Measurements from ENCODE around the gene DNASE1L1. TPM values are rescaled to one million over a fixed set of nuclear protein-coding genes. Genes with fewer than 3 reads are reported as not detected.
A peak's percentile ranks its signal among the peaks of the same experiment; 100 is the strongest.

The DNASE1L1 gene
- total and polyA plus RNA-seq, 2 of the 13 experiments (the other 11 are each of a cell fraction or from before 2014, with no cell fraction given): 4.7 to 12.3 TPM

- TF ChIP-seq ARID5B (CRISPR knock-in tag; IDR thresholded peaks at IDR 0.05) (0 out of 2 replicates have a peak, but pooled peaks have one; percentile 8), FOSL1 (CRISPR knock-in tag; IDR thresholded peaks at IDR 0.05; ENCODE audit: borderline replicate concordance) (peak; percentile 57; the same call in 1 of the 2 replicates), MED1 (CRISPR knock-in tag; IDR thresholded peaks at IDR 0.05) (no peak), SAP130 (CRISPR knock-in tag; IDR thresholded peaks at IDR 0.05; ENCODE audit: low read depth) (peak; percentile 71), ZNF350 (CRISPR knock-in tag; IDR thresholded peaks at IDR 0.05; ENCODE audit: borderline replicate concordance, low read depth) (no peak), SP4 (CRISPR knock-in tag; IDR thresholded peaks at IDR 0.05) (peak; percentile 24; the same call in 1 of the 2 replicates), KLF16 (CRISPR knock-in tag; IDR thresholded peaks at IDR 0.05) (0 out of 4 replicates have a peak, but pooled peaks of 1 of the 2 experiments have one; percentile 22), JARID2 (CRISPR knock-in tag; IDR thresholded peaks at IDR 0.05; ENCODE audit: insufficient replicate concordance) (no peak), ATF3 (CRISPR knock-in tag; IDR thresholded peaks at IDR 0.05) (0 out of 2 replicates have a peak, but pooled peaks have one; percentile 23), PATZ1 (CRISPR knock-in tag; IDR thresholded peaks at IDR 0.05) (peak; percentile 34; the same call in 1 of the 2 replicates), RFX5 (IDR thresholded peaks at IDR 0.05; ENCODE audit: low read depth, low read length) (peak; percentile 97), IRF2 (CRISPR knock-in tag; IDR thresholded peaks at IDR 0.05) (peak; percentile 42; the same call in 1 of the 2 replicates), POGK (CRISPR knock-in tag; conservative IDR thresholded peaks at IDR 0.05) (no peak), MYC (CRISPR knock-in tag; IDR thresholded peaks at IDR 0.05; ENCODE audit: borderline replicate concordance) (peak; percentile 38; the same call in 1 of the 2 replicates), SRY (CRISPR knock-in tag; IDR thresholded peaks at IDR 0.05) (0 out of 2 replicates have a peak, but pooled peaks have one; percentile 42), RBFOX2 (IDR thresholded peaks at IDR 0.05; ENCODE audit: low read depth, low read length) (peak; percentile 55), NR2F6 (IDR thresholded peaks at IDR 0.05) (no peak), NR2F6 (CRISPR knock-in tag; IDR thresholded peaks at IDR 0.05) (peak; percentile 16; the same call in 1 of the 2 replicates), ZNF788 (CRISPR knock-in tag; IDR thresholded peaks at IDR 0.05; ENCODE audit: borderline replicate concordance) (peak; percentile 57; the same call in 1 of the 2 replicates)
Measured at GRCh38 chrX:154409222-154409871, at the start of gene DNASE1L1 (continued).

Measured in HepG2 (cell line).